ENCODE measurements around the gene FCHO1. TPM values are rescaled to one million over a fixed set of nuclear protein-coding genes. Genes with fewer than 3 reads are reported as not detected.

FCHO1 gene
- polyA plus RNA-seq, 2 donors, result 0.51 to 0.75 TPM

DNA sequence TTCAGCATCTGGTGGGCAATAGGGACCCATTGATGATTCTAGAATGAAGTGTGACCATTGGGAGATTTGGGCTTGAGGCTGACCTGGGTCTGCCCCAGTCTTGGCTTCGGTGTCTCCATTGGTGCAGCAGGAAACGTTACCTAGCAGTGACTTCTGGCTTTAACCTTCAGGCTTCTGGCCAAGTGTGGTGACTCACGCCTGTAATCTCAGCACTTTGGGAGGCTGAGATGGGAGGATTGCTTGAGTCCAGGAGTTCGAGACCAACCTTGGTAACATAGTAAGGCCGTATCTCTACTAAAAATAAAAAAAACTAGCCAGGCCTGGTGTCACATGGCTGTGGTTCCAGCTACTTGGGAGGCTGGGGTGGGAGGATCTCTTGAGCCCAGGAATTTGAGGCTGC, 7.2 kb downstream of the FCHO1 start:
- Histone ChIP-seq H3K27ac (ENCODE audit: low read depth in 2 of 2, low read length in 1 of 2) (no peak overlapping the region), H3K4me3 (ENCODE audit: low read depth in 1 of 2, low read length in 2 of 2) (no peak overlapping the region), H3K36me3 (ENCODE audit: control insufficient read depth in 2 of 2, insufficient read depth in 2 of 2, low read length in 1 of 2) (no peaks in the 10 kb centered on the region), H3K9me3 (ENCODE audit: control insufficient read depth in 2 of 2, insufficient read depth in 1 of 2, low read depth in 1 of 2, low read length in 1 of 2) (peaks cover 0 to 4% of the 10 kb centered on the region in 2 donors), H3K27me3 (ENCODE audit: control insufficient read depth in 1 of 2, insufficient read depth in 2 of 2, low read length in 2 of 2) (no peaks in the 10 kb centered on the region), H3K4me1 (ENCODE audit: control insufficient read depth in 2 of 2, insufficient read depth in 2 of 2, low read length in 1 of 2) (peaks cover 2 to 3% of the 10 kb centered on the region in 2 donors)
- 60 to 66% methylated on average over 5 of the region's 5 CpGs for WGBS, 2 donors

DNA sequence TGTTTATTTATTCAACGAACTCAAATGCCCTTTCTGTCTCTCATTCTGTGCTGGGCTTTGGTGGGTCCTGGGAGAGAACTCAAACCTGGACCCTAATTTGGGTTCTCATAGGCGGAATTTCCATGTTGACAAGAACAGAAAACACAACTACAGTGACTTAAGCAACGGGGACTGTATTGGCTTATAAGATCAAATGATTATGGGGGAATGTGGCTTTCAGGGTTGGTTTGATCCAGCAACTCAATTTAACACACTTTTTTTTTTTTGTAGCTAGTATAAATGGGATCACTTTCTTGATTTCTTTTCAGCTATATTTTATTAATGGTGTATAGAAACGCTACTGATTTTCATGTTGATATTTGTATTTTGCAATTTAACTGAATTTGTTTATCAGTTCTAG, 9.9 kb downstream of the FCHO1 start:
- Histone ChIP-seq H3K4me1 (ENCODE audit: control insufficient read depth in 2 of 2, insufficient read depth in 2 of 2, low read length in 1 of 2) (peaks cover 2 to 3% of the 10 kb centered on the region in 2 donors), H3K27me3 (ENCODE audit: control insufficient read depth in 1 of 2, insufficient read depth in 2 of 2, low read length in 2 of 2) (no peaks in the 10 kb centered on the region), H3K4me3 (ENCODE audit: low read depth in 1 of 2, low read length in 2 of 2) (no peak overlapping the region), H3K9me3 (ENCODE audit: control insufficient read depth in 2 of 2, insufficient read depth in 1 of 2, low read depth in 1 of 2, low read length in 1 of 2) (peaks cover 0 to 4% of the 10 kb centered on the region in 2 donors), H3K36me3 (ENCODE audit: control insufficient read depth in 2 of 2, insufficient read depth in 2 of 2, low read length in 1 of 2) (no peaks in the 10 kb centered on the region), H3K27ac (ENCODE audit: low read depth in 2 of 2, low read length in 1 of 2) (no peak overlapping the region)
- 77 to 83% methylated on average over 4 of the region's 4 CpGs for WGBS, 2 donors

DNA sequence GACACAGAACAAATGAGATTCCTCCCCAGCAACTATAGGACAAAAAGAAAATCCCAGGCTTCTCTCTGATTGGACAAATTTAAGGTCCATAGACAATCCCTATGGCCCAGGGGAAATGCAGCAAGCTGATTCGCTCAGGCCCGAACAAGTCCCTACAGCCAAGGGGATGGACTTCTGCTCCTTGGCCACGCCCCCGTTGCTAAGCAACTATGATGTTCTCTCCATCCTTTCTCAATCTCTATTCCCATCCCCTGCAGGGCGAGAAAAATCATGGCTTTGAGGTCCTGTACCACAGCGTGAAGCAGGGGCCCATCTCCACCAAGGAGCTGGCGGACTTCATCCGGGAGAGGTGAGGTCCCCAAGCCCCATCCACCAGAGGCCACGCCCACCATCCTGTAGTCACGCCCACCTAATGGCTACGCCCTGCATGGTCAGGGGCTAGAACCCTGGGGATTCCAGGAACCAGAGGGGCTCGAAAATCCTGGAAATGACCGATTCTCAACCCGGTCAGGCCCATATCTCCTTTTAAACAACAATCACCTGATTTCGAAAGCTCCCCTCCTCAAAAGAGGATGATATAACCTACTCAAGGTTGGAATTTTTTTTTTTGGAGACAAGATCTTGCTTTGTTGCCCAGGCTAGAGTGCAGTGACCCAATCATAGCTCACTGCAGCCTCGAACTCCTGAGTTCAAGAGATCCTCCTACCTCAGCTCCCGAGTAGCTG, 11.4 kb downstream of the FCHO1 start:
- H3K4me1 ChIP-seq (ENCODE audit: control insufficient read depth in 2 of 2, insufficient read depth in 2 of 2, low read length in 1 of 2), result peaks cover 2% of the 10 kb centered on the region in 2 donors
- H3K27ac ChIP-seq (ENCODE audit: low read depth in 2 of 2, low read length in 1 of 2), result no peak overlapping the region
- no peak overlapping the region for H3K4me3 ChIP-seq (ENCODE audit: low read depth in 1 of 2, low read length in 2 of 2)
- 60 to 63% methylated on average over 17 of the region's 17 CpGs for WGBS, 2 donors
- H3K36me3 ChIP-seq (ENCODE audit: control insufficient read depth in 2 of 2, insufficient read depth in 2 of 2, low read length in 1 of 2), result no peaks in the 10 kb centered on the region
- H3K27me3 ChIP-seq (ENCODE audit: control insufficient read depth in 1 of 2, insufficient read depth in 2 of 2, low read length in 2 of 2), result no peaks in the 10 kb centered on the region
- H3K9me3 ChIP-seq (ENCODE audit: control insufficient read depth in 2 of 2, insufficient read depth in 1 of 2, low read depth in 1 of 2, low read length in 1 of 2), result peaks cover 0 to 4% of the 10 kb centered on the region in 2 donors

DNA sequence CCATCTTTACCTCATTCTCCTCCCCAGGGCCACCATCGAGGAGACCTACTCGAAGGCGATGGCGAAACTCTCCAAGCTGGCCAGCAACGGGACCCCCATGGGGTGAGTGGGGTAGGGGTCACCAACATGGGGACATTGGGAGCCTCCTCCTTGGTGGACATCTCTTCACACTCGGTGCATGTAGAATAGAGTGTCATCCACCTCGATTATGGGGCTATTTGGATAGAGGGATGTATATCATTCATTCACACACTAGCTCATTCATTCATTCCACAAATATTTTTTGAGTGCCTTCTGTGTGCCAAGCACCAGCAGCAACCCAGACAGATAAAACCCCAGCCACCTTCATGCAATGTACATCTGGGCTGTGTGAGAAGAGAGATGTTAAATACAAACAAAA, 13.1 kb downstream of the FCHO1 start:
- Histone ChIP-seq H3K9me3 (ENCODE audit: control insufficient read depth in 2 of 2, insufficient read depth in 1 of 2, low read depth in 1 of 2, low read length in 1 of 2) (peaks cover 0 to 4% of the 10 kb centered on the region in 2 donors), H3K27me3 (ENCODE audit: control insufficient read depth in 1 of 2, insufficient read depth in 2 of 2, low read length in 2 of 2) (no peaks in the 10 kb centered on the region), H3K36me3 (ENCODE audit: control insufficient read depth in 2 of 2, insufficient read depth in 2 of 2, low read length in 1 of 2) (no peaks in the 10 kb centered on the region), H3K27ac (ENCODE audit: low read depth in 2 of 2, low read length in 1 of 2) (no peak overlapping the region), H3K4me3 (ENCODE audit: low read depth in 1 of 2, low read length in 2 of 2) (no peak overlapping the region), H3K4me1 (ENCODE audit: control insufficient read depth in 2 of 2, insufficient read depth in 2 of 2, low read length in 1 of 2) (peaks cover 0 to 2% of the 10 kb centered on the region in 2 donors)
- WGBS, 2 donors, result 89 to 93% methylated on average over 7 of the region's 7 CpGs

DNA sequence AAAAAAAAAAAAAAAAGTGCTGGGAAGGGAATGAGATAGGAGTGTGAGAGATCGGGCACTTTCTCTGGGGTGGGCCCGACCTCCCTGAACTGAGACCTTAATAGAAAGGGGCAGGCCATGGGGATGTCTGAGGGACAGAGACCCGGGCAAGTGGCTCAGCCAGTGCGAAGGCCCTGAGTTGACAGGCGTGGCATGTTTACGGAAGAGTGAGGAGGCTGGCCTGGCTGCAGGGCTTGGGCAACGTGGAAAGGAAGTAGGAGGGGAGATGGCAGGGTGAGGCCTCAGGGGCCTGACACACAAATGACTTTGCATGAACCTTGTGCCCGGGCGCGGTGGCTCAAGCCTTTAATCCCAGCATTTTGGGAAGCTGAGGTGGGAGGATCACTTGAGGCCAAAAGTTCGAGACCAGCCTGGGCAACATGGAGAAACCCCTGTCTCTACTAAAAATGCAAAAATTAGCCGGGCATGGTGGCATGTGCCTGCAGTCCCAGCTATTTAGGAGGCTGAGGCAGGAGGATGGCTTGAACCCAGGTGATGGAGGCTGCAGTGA, 13.9 kb downstream of the FCHO1 start:
- peaks cover 0 to 2% of the 10 kb centered on the region in 2 donors for H3K4me1 ChIP-seq (ENCODE audit: control insufficient read depth in 2 of 2, insufficient read depth in 2 of 2, low read length in 1 of 2)
- H3K9me3 ChIP-seq (ENCODE audit: control insufficient read depth in 2 of 2, insufficient read depth in 1 of 2, low read depth in 1 of 2, low read length in 1 of 2), result peaks cover 0 to 4% of the 10 kb centered on the region in 2 donors
- no peaks in the 10 kb centered on the region for H3K27me3 ChIP-seq (ENCODE audit: control insufficient read depth in 1 of 2, insufficient read depth in 2 of 2, low read length in 2 of 2)
- H3K4me3 ChIP-seq (ENCODE audit: low read depth in 1 of 2, low read length in 2 of 2), result no peak overlapping the region
- H3K36me3 ChIP-seq (ENCODE audit: control insufficient read depth in 2 of 2, insufficient read depth in 2 of 2, low read length in 1 of 2), result peaks cover 0 to under 1% of the 10 kb centered on the region in 2 donors
- no peak overlapping the region for H3K27ac ChIP-seq (ENCODE audit: low read depth in 2 of 2, low read length in 1 of 2)
- WGBS, 2 donors, result 46 to 52% methylated on average over 12 of the region's 12 CpGs

DNA sequence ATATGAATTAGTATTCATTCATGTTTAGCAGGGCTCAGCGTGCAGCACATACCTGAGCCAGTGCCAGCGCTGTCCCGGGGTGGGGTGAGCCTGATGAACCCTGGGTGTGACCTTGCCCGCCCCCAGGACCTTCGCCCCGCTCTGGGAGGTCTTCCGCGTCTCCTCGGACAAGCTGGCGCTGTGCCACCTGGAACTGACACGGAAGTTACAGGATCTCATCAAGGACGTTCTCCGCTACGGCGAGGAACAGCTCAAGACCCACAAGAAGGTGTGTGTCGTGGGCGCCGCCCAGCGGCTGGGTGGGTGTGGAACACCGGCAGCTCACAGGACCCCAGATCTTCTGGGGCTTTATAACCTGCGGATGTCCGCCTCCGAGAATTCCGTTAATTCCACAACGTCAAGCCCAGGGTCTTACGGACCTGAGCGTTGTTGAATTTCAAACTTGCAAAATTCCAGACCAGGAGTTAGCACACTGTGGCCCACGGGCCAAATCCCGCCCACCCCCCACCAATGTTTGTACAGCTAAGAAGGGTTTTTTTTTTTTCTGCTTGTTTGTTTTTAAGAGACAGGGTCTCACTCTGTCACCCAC, 15.4 kb downstream of the FCHO1 start:
- Histone ChIP-seq H3K4me3 (ENCODE audit: low read depth in 1 of 2, low read length in 2 of 2) (no peak overlapping the region), H3K36me3 (ENCODE audit: control insufficient read depth in 2 of 2, insufficient read depth in 2 of 2, low read length in 1 of 2) (peaks cover 0 to 2% of the 10 kb centered on the region in 2 donors), H3K27ac (ENCODE audit: low read depth in 2 of 2, low read length in 1 of 2) (no peak overlapping the region), H3K4me1 (ENCODE audit: control insufficient read depth in 2 of 2, insufficient read depth in 2 of 2, low read length in 1 of 2) (peaks cover 0 to 2% of the 10 kb centered on the region in 2 donors), H3K9me3 (ENCODE audit: control insufficient read depth in 2 of 2, insufficient read depth in 1 of 2, low read depth in 1 of 2, low read length in 1 of 2) (peaks cover 0 to 4% of the 10 kb centered on the region in 2 donors), H3K27me3 (ENCODE audit: control insufficient read depth in 1 of 2, insufficient read depth in 2 of 2, low read length in 2 of 2) (no peaks in the 10 kb centered on the region)
- WGBS, 2 donors, result 13 to 15% methylated on average over 29 of the region's 29 CpGs

DNA sequence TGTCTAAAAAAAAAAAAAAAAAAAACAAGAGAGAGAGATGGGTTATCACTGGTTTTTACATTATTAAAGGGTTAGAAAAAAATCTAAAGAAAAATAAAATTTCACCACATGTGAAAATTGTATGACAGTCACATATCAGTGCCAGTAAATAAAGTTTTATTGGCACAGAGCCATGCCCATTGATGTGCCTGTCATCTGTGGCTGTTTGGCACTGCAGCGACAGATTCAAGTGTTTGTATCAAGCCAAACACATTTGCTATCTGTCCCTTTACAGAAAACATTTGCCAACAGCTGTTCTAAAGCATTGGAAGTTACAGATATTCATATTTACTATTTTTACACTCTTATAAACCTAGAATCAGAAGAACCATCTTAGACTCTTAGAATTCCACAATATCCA, 16.3 kb downstream of the FCHO1 start:
- Histone ChIP-seq H3K9me3 (ENCODE audit: control insufficient read depth in 2 of 2, insufficient read depth in 1 of 2, low read depth in 1 of 2, low read length in 1 of 2) (peaks cover 0 to 3% of the 10 kb centered on the region in 2 donors), H3K27me3 (ENCODE audit: control insufficient read depth in 1 of 2, insufficient read depth in 2 of 2, low read length in 2 of 2) (no peaks in the 10 kb centered on the region), H3K4me3 (ENCODE audit: low read depth in 1 of 2, low read length in 2 of 2) (no peak overlapping the region), H3K36me3 (ENCODE audit: control insufficient read depth in 2 of 2, insufficient read depth in 2 of 2, low read length in 1 of 2) (peaks cover 0 to 2% of the 10 kb centered on the region in 2 donors), H3K27ac (ENCODE audit: low read depth in 2 of 2, low read length in 1 of 2) (no peak overlapping the region), H3K4me1 (ENCODE audit: control insufficient read depth in 2 of 2, insufficient read depth in 2 of 2, low read length in 1 of 2) (peaks cover 0 to 2% of the 10 kb centered on the region in 2 donors)
- WGBS, 2 donors, result 33 to 40% methylated on average over 1 of the region's 1 CpG

DNA sequence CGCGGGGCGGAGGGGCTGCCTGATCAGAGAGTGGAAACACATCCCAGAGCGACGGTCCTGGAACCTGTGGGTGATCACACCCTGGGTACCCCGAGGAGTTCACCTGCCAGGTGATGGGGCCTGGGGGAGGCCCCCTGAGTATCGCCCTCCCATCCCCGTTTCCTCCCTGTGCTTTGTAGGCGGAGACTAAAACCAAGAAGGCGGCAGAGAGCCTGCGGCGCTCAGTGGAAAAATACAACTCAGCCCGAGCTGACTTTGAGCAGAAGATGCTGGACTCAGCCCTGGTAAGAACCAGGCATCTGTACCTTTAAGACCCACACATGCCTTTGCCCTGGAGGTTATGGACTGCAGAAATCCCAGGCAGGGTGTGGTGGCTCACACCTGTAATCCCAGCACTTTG, 19.3 kb downstream of the FCHO1 start:
- Histone ChIP-seq H3K4me3 (ENCODE audit: low read depth in 1 of 2, low read length in 2 of 2) (no peak overlapping the region), H3K27ac (ENCODE audit: low read depth in 2 of 2, low read length in 1 of 2) (no peak overlapping the region), H3K36me3 (ENCODE audit: control insufficient read depth in 2 of 2, insufficient read depth in 2 of 2, low read length in 1 of 2) (peaks cover 0 to 2% of the 10 kb centered on the region in 2 donors), H3K4me1 (ENCODE audit: control insufficient read depth in 2 of 2, insufficient read depth in 2 of 2, low read length in 1 of 2) (peaks cover 0 to 2% of the 10 kb centered on the region in 2 donors), H3K27me3 (ENCODE audit: control insufficient read depth in 1 of 2, insufficient read depth in 2 of 2, low read length in 2 of 2) (no peaks in the 10 kb centered on the region), H3K9me3 (ENCODE audit: control insufficient read depth in 2 of 2, insufficient read depth in 1 of 2, low read depth in 1 of 2, low read length in 1 of 2) (no peaks in the 10 kb centered on the region)
- 68 to 82% methylated on average over 13 of the region's 13 CpGs for WGBS, 2 donors

DNA sequence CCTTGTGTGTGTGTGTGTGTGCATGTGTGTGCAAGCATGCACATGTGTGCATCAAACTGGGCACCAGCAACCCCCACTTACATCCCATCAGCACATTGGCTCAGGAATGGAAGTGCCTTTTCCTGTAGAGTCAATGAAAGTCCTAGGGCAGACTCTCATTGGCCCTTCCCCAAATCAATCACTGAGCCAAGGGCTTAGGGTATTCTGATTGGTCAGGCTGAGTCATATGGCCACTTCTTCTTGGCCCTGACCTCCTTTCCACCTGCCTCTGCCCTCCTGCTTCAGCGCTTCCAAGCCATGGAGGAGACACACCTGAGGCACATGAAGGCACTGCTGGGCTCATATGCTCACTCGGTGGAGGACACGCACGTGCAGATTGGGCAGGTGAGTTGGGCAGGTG, 20.9 kb downstream of the FCHO1 start:
- no peaks in the 10 kb centered on the region for H3K9me3 ChIP-seq (ENCODE audit: control insufficient read depth in 2 of 2, insufficient read depth in 1 of 2, low read depth in 1 of 2, low read length in 1 of 2)
- no peak overlapping the region for H3K4me3 ChIP-seq (ENCODE audit: low read depth in 1 of 2, low read length in 2 of 2)
- H3K27me3 ChIP-seq (ENCODE audit: control insufficient read depth in 1 of 2, insufficient read depth in 2 of 2, low read length in 2 of 2), result no peaks in the 10 kb centered on the region
- no peaks in the 10 kb centered on the region for H3K4me1 ChIP-seq (ENCODE audit: control insufficient read depth in 2 of 2, insufficient read depth in 2 of 2, low read length in 1 of 2)
- H3K27ac ChIP-seq (ENCODE audit: low read depth in 2 of 2, low read length in 1 of 2), result no peak overlapping the region
- WGBS, 2 donors, result 94 to 96% methylated on average over 4 of the region's 4 CpGs
- H3K36me3 ChIP-seq (ENCODE audit: control insufficient read depth in 2 of 2, insufficient read depth in 2 of 2, low read length in 1 of 2), result peaks cover 0 to 2% of the 10 kb centered on the region in 2 donors

All from esophagus (tissue), 2 donors.